Esophagus squamous epithelium (tissue), 5 donors: ENCODE data around the gene ZSCAN16. TPM values are rescaled to one million over a fixed set of nuclear protein-coding genes. Genes with fewer than 3 reads are reported as not detected.
"Not testable (repeated sequence)": the region's sequence is repeated elsewhere in the genome, so short reads cannot be mapped to it uniquely, and the experiment has no call there.

Experiments
- DNase-seq: peaks from one replicate; lab custom pipeline; 2025; lab: John Stamatoyannopoulos, UW
- H3K27ac ChIP-seq, 4 donors: fragments of 200-600 bp; sonication (generic); one replicate each; pipeline ENCODE4 v1.5.1; 2016 to 2019; ENCODE audit warnings: mild to moderate bottlenecking in 1 of 4
- H3K27me3 ChIP-seq, 4 donors: fragments of 200-600 bp; sonication (generic); 1 replicate in 3 of 4; 2 replicates in 1 of 4; pipeline versions ENCODE4 v1.5.1 to v1.6.0; 2017 to 2021; ENCODE audit warnings: antibody characterized with exemption in 1 of 4
- H3K36me3 ChIP-seq, 3 donors: fragments of 200-600 bp; sonication (generic); one replicate each; pipeline ENCODE4 v1.5.1; 2016 to 2019
- H3K4me1 ChIP-seq, 3 donors: fragments of 200-600 bp; sonication (generic); one replicate each; pipeline ENCODE4 v1.5.1; 2017 to 2019
- H3K4me3 ChIP-seq, 4 donors: fragments of 200-600 bp; sonication (generic); 1 replicate in 3 of 4; 2 replicates in 1 of 4; pipeline ENCODE4 v1.5.1; 2016 to 2019; ENCODE audit warnings: mild to moderate bottlenecking in 2 of 4, moderate library complexity in 1 of 4
- H3K9me3 ChIP-seq, 3 donors: fragments of 200-600 bp; sonication (generic); one replicate each; pipeline ENCODE4 v1.5.1; 2016 to 2019
- CTCF ChIP-seq, 6 experiments: fragments of 450-650 bp in 4 of 6; fragments of 200-600 bp in 2 of 6; sonication (generic) in 2 of 6; IDR thresholded peaks; one replicate each; pipeline ENCODE4 v1.5.1; 2016 to 2019; ENCODE audit warnings: antibody characterized with exemption in 6 of 6, mild to moderate bottlenecking in 4 of 6, moderate library complexity in 4 of 6
- POLR2A ChIP-seq, 4 donors: fragments of 450-650 bp; IDR thresholded peaks; one replicate each; pipeline ENCODE4 v1.6.1; 2017; ENCODE audit warnings: antibody characterized with exemption in 4 of 4, mild to moderate bottlenecking in 4 of 4, moderate library complexity in 3 of 4
- WGBS, 2 donors: methylation state at CpG; one replicate each; pipeline ENCODE4 v1.1.5; 2018; 5-methylcytosine and 5-hydroxymethylcytosine counted together
- intact Hi-C: fragments of 100-400 bp; cut with DNase I; formaldehyde crosslinking; loops from one replicate; pipeline ENCODE4 v1.15.0; 2022
- total RNA-seq, 4 donors: library from RNA; depleted of rRNA; stranded (reverse); fragments of >200 nt; gene quantifications; one replicate each; pipeline ENCODE4 v1.1.0, GENCODE V29; 2016
- donor health status: DM: yes; HTN: yes; CAD: no.

Gene ZSCAN16
- total RNA-seq, 4 donors from 2014 or later = 2.8 to 4.4 (median 3.6) TPM

GRCh38 chr6:28117386-28118050, 6.9 kb upstream of the ZSCAN16 start:
- TF ChIP-seq POLR2A (IDR thresholded peaks at IDR 0.05) (no peak), CTCF (IDR thresholded peaks at IDR 0.05) (no peak)
- H3K9me3 ChIP-seq = no peaks in the 10 kb centered on the region
- no peaks in the 10 kb centered on the region for H3K4me1 ChIP-seq
- H3K27ac ChIP-seq = no peak overlapping the region
- intact Hi-C loops = no loop called here
- no peaks in the 10 kb centered on the region for H3K27me3 ChIP-seq
- no peak overlapping the region for H3K4me3 ChIP-seq
- H3K36me3 ChIP-seq = peaks cover 0 to 62% (median 0%) of the 10 kb centered on the region in 3 donors
- 92 to 94% methylated on average over 2 of the region's 2 CpGs for WGBS, 2 donors
- no peak for DNase-seq

- H3K4me1 ChIP-seq = no peaks in the 10 kb centered on the region
- no peaks in the 10 kb centered on the region for H3K9me3 ChIP-seq
- no peak overlapping the region for H3K4me3 ChIP-seq
- H3K27me3 ChIP-seq = no peaks in the 10 kb centered on the region
- peaks cover 0 to 63% (median 0%) of the 10 kb centered on the region in 3 donors for H3K36me3 ChIP-seq
- TF ChIP-seq CTCF (IDR thresholded peaks at IDR 0.05) (no peak), POLR2A (IDR thresholded peaks at IDR 0.05) (no peak)
- intact Hi-C loops = no loop called here
- WGBS, 2 donors = 58 to 86% methylated on average over 1 of the region's 1 CpG
- no peak overlapping the region for H3K27ac ChIP-seq
- no peak for DNase-seq
Measured at GRCh38 chr6:28118217-28118616, 6.2 kb upstream of the ZSCAN16 start.

- intact Hi-C loops = no loop called here
- Histone ChIP-seq H3K4me3 (no peak overlapping the region), H3K27ac (no peak overlapping the region), H3K4me1 (peaks cover 6 to 25% (median 7%) of the 10 kb centered on the region in 3 donors), H3K36me3 (peaks cover 0 to 52% (median 7%) of the 10 kb centered on the region in 3 donors), H3K27me3 (no peaks in the 10 kb centered on the region), H3K9me3 (no peaks in the 10 kb centered on the region)
- 87 to 96% methylated on average over 2 of the region's 2 CpGs for WGBS, 2 donors
- no peak for TF ChIP-seq CTCF (IDR thresholded peaks at IDR 0.05)
- no peak for TF ChIP-seq POLR2A (IDR thresholded peaks at IDR 0.05)
- DNase-seq = no peak
Measured at GRCh38 chr6:28121876-28122275, 2.5 kb upstream of the ZSCAN16 start.

GRCh38 chr6:28122283-28122682, 2.1 kb upstream of the ZSCAN16 start:
- intact Hi-C loops, DNase-seq, H3K27me3 ChIP-seq, H3K27ac ChIP-seq, H3K9me3 ChIP-seq, H3K4me3 ChIP-seq: not testable (repeated sequence)
- H3K36me3 ChIP-seq = peaks cover 0 to 52% (median 8%) of the 10 kb centered on the region in 3 donors
- WGBS, 2 donors = 94 to 95% methylated on average over 5 of the region's 5 CpGs
- H3K4me1 ChIP-seq = peaks cover 6 to 25% (median 7%) of the 10 kb centered on the region in 3 donors

- no peaks in the 10 kb centered on the region for H3K27me3 ChIP-seq
- no peak for DNase-seq
- H3K36me3 ChIP-seq = peaks cover 0 to 53% (median 14%) of the 10 kb centered on the region in 3 donors
- H3K27ac ChIP-seq = peak overlapping the region; percentile 53 to 81 (median 74)
- TF ChIP-seq POLR2A (IDR thresholded peaks at IDR 0.05) (no peak), CTCF (IDR thresholded peaks at IDR 0.05) (no peak)
- no peaks in the 10 kb centered on the region for H3K9me3 ChIP-seq
- H3K4me1 ChIP-seq = peaks cover 6 to 25% (median 7%) of the 10 kb centered on the region in 3 donors
- intact Hi-C loops = no loop called here
- WGBS, 2 donors = 5 to 6% methylated on average over 6 of the region's 6 CpGs
- peak overlapping the region; percentile 48 to 71 (median 67) for H3K4me3 ChIP-seq
Measured at GRCh38 chr6:28124971-28125353, 553 bp downstream of the ZSCAN16 start.
